DOHH2 (cell line): ENCODE measurements around the gene ZNF300.

ENCODE experiments used
- H3F3A ChIP-seq: fragments of 200-600 bp; sonication (generic), shearing (Covaris generic); 2 replicates; pipeline ENCODE4 v1.6.0; 2016; ENCODE audit warnings: antibody characterized with exemption, mild to moderate bottlenecking; ENCODE audit not compliant: control insufficient read depth, insufficient read depth
- H3K27ac ChIP-seq: fragments of 200-600 bp; sonication (generic); 2 replicates; pipeline ENCODE4 v1.5.1; 2014; ENCODE audit warnings: low read depth, mild to moderate bottlenecking, low read length, moderate library complexity
- H3K27me3 ChIP-seq: fragments of 200-600 bp; sonication (generic); 2 replicates; pipeline ENCODE4 v1.6.1; 2014; ENCODE audit warnings: mild to moderate bottlenecking, low read length, mixed read lengths; ENCODE audit not compliant: control insufficient read depth
- H3K36me3 ChIP-seq: fragments of 200-600 bp; sonication (generic); 2 replicates; pipeline ENCODE4 v1.6.1; 2014; ENCODE audit warnings: mild to moderate bottlenecking, low read length, moderate library complexity, mixed read lengths; ENCODE audit not compliant: control insufficient read depth
- H3K4me1 ChIP-seq: fragments of 200-600 bp; sonication (generic); 2 replicates; pipeline ENCODE4 v1.6.1; 2014; ENCODE audit warnings: mild to moderate bottlenecking, low read length, mixed read lengths; ENCODE audit not compliant: control insufficient read depth
- H3K4me2 ChIP-seq: fragments of 200-600 bp; sonication (generic); 2 replicates; pipeline ENCODE4 v1.6.0; 2014; ENCODE audit warnings: mild to moderate bottlenecking, low read length, moderate library complexity
- H3K4me3 ChIP-seq: fragments of 200-600 bp; sonication (generic); 2 replicates; pipeline ENCODE4 v1.5.1; 2014; ENCODE audit warnings: mild to moderate bottlenecking, low read length, mixed read lengths
- H3K79me2 ChIP-seq: fragments of 200-600 bp; sonication (generic); 2 replicates; pipeline ENCODE4 v1.6.1; 2014; ENCODE audit warnings: mild to moderate bottlenecking, low read length, mixed read lengths; ENCODE audit not compliant: control insufficient read depth
- H3K9me2 ChIP-seq: fragments of 200-600 bp; sonication (generic); replicated peaks from 2 replicates; pipeline ENCODE4 v1.6.1; 2014; ENCODE audit warnings: mild to moderate bottlenecking, low read length, mixed read lengths; ENCODE audit not compliant: control insufficient read depth
- H3K9me3 ChIP-seq: fragments of 200-600 bp; sonication (generic); 2 replicates; pipeline ENCODE4 v1.6.1; 2014; ENCODE audit warnings: antibody characterized with exemption, low read length, mixed read lengths; ENCODE audit not compliant: control insufficient read depth, insufficient read depth
- H4K20me1 ChIP-seq: fragments of 200-600 bp; sonication (generic); 2 replicates; pipeline ENCODE4 v1.6.0; 2014; ENCODE audit warnings: low read depth, mild to moderate bottlenecking, antibody characterized with exemption, low read length, moderate library complexity; ENCODE audit not compliant: control insufficient read depth, insufficient read depth
- CTCF ChIP-seq: fragments of 200-600 bp; sonication (generic); IDR thresholded peaks from one replicate; pipeline ENCODE4 v1.5.1; 2014; ENCODE audit warnings: antibody characterized with exemption, mild to moderate bottlenecking, low read depth, low read length; ENCODE audit not compliant: poor library complexity, severe bottlenecking
- EZH2phosphoT487 ChIP-seq: fragments of 200-600 bp; sonication (generic); IDR thresholded peaks from 2 replicates; pipeline ENCODE4 v1.6.1; 2017; ENCODE audit warnings: borderline replicate concordance, mild to moderate bottlenecking, antibody characterized with exemption, low read length, moderate library complexity, mixed read lengths

The ZNF300 gene

GRCh38 chr5:150851039-150851438, 53.7 kb downstream of the ZNF300 start:
- Histone ChIP-seq H3K36me3 (no peaks in the 10 kb centered on the region), H4K20me1 (no peaks in the 10 kb centered on the region), H3K9me2 (no peaks in the 10 kb centered on the region), H3K79me2 (no peaks in the 10 kb centered on the region), H3K27ac (no peak overlapping the region), H3K9me3 (no peaks in the 10 kb centered on the region), H3K4me1 (peaks cover 20% of the 10 kb centered on the region), H3K27me3 (no peaks in the 10 kb centered on the region; the same call in none of the 2 replicates), H3F3A (0 out of 2 replicates have a peak, but pooled peaks cover 3% of the 10 kb centered on the region), H3K4me3 (no peak overlapping the region), H3K4me2 (no peak overlapping the region)
- TF ChIP-seq CTCF: no peak
- TF ChIP-seq EZH2phosphoT487: no peak

GRCh38 chr5:150848271-150848670, 56.5 kb downstream of the ZNF300 start:
- TF ChIP-seq EZH2phosphoT487 (no peak), CTCF (no peak)
- no peak overlapping the region for H3K4me2 ChIP-seq
- peaks cover 11% of the 10 kb centered on the region for H3K4me1 ChIP-seq
- no peaks in the 10 kb centered on the region; the same call in none of the 2 replicates for H3K27me3 ChIP-seq
- H3K79me2 ChIP-seq: no peaks in the 10 kb centered on the region
- peaks cover 3% of the 10 kb centered on the region; the same call in 1 of the 2 replicates for H3K9me3 ChIP-seq
- H3K9me2 ChIP-seq: no peaks in the 10 kb centered on the region
- no peaks in the 10 kb centered on the region for H4K20me1 ChIP-seq
- no peak overlapping the region for H3K4me3 ChIP-seq
- no peaks in the 10 kb centered on the region for H3K36me3 ChIP-seq
- no peak overlapping the region for H3K27ac ChIP-seq
- 0 out of 2 replicates have a peak, but pooled peaks cover 2% of the 10 kb centered on the region for H3F3A ChIP-seq

- H4K20me1 ChIP-seq: no peaks in the 10 kb centered on the region
- H3K4me1 ChIP-seq: peaks cover 8% of the 10 kb centered on the region
- H3K27ac ChIP-seq: no peak overlapping the region
- H3K27me3 ChIP-seq: no peaks in the 10 kb centered on the region; the same call in none of the 2 replicates
- H3K9me3 ChIP-seq: peaks cover 3% of the 10 kb centered on the region; the same call in 1 of the 2 replicates
- H3K9me2 ChIP-seq: no peaks in the 10 kb centered on the region
- no peak overlapping the region for H3K4me2 ChIP-seq
- H3K79me2 ChIP-seq: no peaks in the 10 kb centered on the region
- no peaks in the 10 kb centered on the region for H3F3A ChIP-seq
- no peak overlapping the region for H3K4me3 ChIP-seq
- no peaks in the 10 kb centered on the region for H3K36me3 ChIP-seq
- TF ChIP-seq CTCF (no peak), EZH2phosphoT487 (no peak)
Observed at GRCh38 chr5:150847334-150847695, 57.5 kb downstream of the ZNF300 start.
